Activated CD4-positive, alpha-beta T cell treated with anti-CD3 and anti-CD28 coated beads, Interleukin-2, amount 50 U/mL, for 1 hour (primary cell): ENCODE data around the gene OR8K5.
"Not testable (repeated sequence)": the region's sequence is repeated elsewhere in the genome, so short reads cannot be mapped to it uniquely, and the experiment has no call there.

Source experiments
- DNase-seq: peaks from one replicate; pipeline ENCODE4 v3.0.0-alpha.2; 2020

OR8K5 gene

GRCh38 chr11:56160217-56160616 lies at the start of gene OR8K5:
TSS of gene OR8K5 (minus strand) at chr11:56160317. CDS start at chr11:56160317, 0 bp downstream.
- DNase-seq: no peak

- DNase-seq: no peak
These were observed 47.7 kb upstream of the OR8K5 start for GRCh38 chr11:56207790-56208189.

- no peak for DNase-seq
These were observed 37.2 kb upstream of the OR8K5 start for GRCh38 chr11:56197367-56197766.

- no peak for DNase-seq
These were observed 36.6 kb upstream of the OR8K5 start for GRCh38 chr11:56196705-56197104.

- DNase-seq: no peak
These were observed 28.5 kb upstream of the OR8K5 start for GRCh38 chr11:56188602-56189001.

- DNase-seq: no peak
These were observed 23.3 kb upstream of the OR8K5 start for GRCh38 chr11:56183459-56183858.

- no peak for DNase-seq
These were observed 16.2 kb upstream of the OR8K5 start, which contains the start of gene OR5J2 for GRCh38 chr11:56176318-56176717. TSS of gene OR5J2 (plus strand) at chr11:56176618. CDS start at chr11:56176618, 0 bp downstream.

- DNase-seq: no peak
These were observed 12.2 kb upstream of the OR8K5 start for GRCh38 chr11:56172256-56172830.

GRCh38 chr11:56163804-56164203 lies 3.7 kb upstream of the OR8K5 start:
- DNase-seq: no peak

GRCh38 chr11:56152333-56152732 lies 7.8 kb downstream of the OR8K5 start:
- DNase-seq: no peak

GRCh38 chr11:56151376-56151775 lies 8.7 kb downstream of the OR8K5 start:
- DNase-seq: no peak

- DNase-seq: not testable (repeated sequence)
These were observed 16.4 kb downstream of the OR8K5 start for GRCh38 chr11:56143681-56144080.

GRCh38 chr11:56140151-56140661 lies 19.9 kb downstream of the OR8K5 start, which contains the start of gene OR8J3:
TSS of gene OR8J3 (minus strand) at chr11:56140201. CDS start at chr11:56137718, 2,483 bp downstream.
- no peak for DNase-seq

GRCh38 chr11:56122073-56122472 lies 38.0 kb downstream of the OR8K5 start, which contains the start of gene OR8H3:
TSS of gene OR8H3 (plus strand) at chr11:56122373. CDS start at chr11:56122373, 0 bp downstream.
- DNase-seq: no peak
